Measurements from ENCODE around the gene MYMX.

GRCh38 chr6:44235269-44235668 lies 18.5 kb downstream of the MYMX start:
- TF ChIP-seq MTF1 (CRISPR knock-in tag; IDR thresholded peaks at IDR 0.05) (no peak), ZNF317 (CRISPR knock-in tag; IDR thresholded peaks at IDR 0.05) (no peak), MAX (IDR thresholded peaks at IDR 0.05) (no peak), CTCF (CRISPR knock-in tag; IDR thresholded peaks at IDR 0.05) (no peak), MEIS1 (CRISPR knock-in tag; IDR thresholded peaks at IDR 0.05; ENCODE audit: borderline replicate concordance) (no peak), ZBTB4 (CRISPR knock-in tag; IDR thresholded peaks at IDR 0.05; ENCODE audit: borderline replicate concordance) (no peak), POLR2A (IDR thresholded peaks at IDR 0.05; ENCODE audit: insufficient read depth in 1 of 2, low read depth in 2 of 2, low read length in 2 of 2) (no peak)
